ENCODE measurements around the gene CDKN1B. TPM values are rescaled to one million over a fixed set of nuclear protein-coding genes. Genes with fewer than 3 reads are reported as not detected.

Gene CDKN1B
- total RNA-seq, 1 donor from 2014 or later: 36.0 TPM

DNA sequence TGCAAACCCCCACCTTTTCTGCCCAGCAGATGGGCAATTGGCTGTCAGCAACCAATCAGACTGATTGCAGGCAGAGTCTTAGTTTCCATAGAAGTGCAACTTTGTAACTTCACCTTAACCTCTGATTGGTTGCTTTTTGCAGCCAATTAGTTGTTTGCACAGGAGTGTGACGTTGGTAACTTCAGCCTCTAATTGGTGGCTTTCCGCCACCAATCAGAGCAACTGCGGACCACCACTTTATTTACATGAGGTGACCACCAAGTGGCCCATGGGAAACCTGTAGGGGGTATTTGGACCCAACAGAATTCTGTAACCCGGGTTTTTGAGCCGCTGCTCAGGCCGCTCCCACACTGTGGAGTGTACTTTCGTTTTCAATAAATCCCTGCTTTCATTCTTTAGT, 32.3 kb downstream of the CDKN1B start:
- no peak for DNase-seq
- no peaks in the 10 kb centered on the region for H3K36me3 Mint-ChIP-seq (ENCODE audit: unreplicated experiment)
- no peaks in the 10 kb centered on the region for H3K4me1 Mint-ChIP-seq (ENCODE audit: low read depth, unreplicated experiment)
- no peak for TF ChIP-seq CTCF (IDR thresholded peaks at IDR 0.05; ENCODE audit: partially characterized antibody, unreplicated experiment)
- H3K4me3 Mint-ChIP-seq (ENCODE audit: unreplicated experiment): no peak overlapping the region
- peaks cover 2% of the 10 kb centered on the region for H3K27me3 Mint-ChIP-seq (ENCODE audit: unreplicated experiment)
- H3K9me3 Mint-ChIP-seq (ENCODE audit: unreplicated experiment): no peaks in the 10 kb centered on the region
- no peak overlapping the region for H3K27ac Mint-ChIP-seq (ENCODE audit: unreplicated experiment)

DNA sequence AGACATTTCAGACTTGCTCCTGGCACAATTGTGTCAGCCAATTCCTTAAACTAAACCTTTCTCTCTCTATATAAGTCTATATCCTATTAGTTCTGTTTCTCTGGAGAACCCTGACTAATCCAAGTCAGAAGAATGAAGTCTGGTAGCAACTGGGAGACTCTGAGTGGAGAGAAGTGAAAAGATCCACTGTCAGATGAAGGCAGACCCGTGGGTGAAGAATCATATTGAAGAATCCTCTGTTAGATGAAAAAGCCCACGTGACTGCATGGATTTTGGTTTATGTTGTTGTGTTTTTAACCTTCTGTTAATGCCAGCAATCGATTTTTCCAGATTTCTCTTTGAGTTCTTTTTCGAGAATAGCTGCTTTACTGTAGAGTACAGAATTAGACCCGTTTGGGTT, 38.8 kb downstream of the CDKN1B start:
- no peak overlapping the region for H3K27ac Mint-ChIP-seq (ENCODE audit: unreplicated experiment)
- no peaks in the 10 kb centered on the region for H3K9me3 Mint-ChIP-seq (ENCODE audit: unreplicated experiment)
- no peaks in the 10 kb centered on the region for H3K4me1 Mint-ChIP-seq (ENCODE audit: low read depth, unreplicated experiment)
- DNase-seq: no peak
- no peaks in the 10 kb centered on the region for H3K36me3 Mint-ChIP-seq (ENCODE audit: unreplicated experiment)
- TF ChIP-seq CTCF (IDR thresholded peaks at IDR 0.05; ENCODE audit: partially characterized antibody, unreplicated experiment): no peak
- no peaks in the 10 kb centered on the region for H3K27me3 Mint-ChIP-seq (ENCODE audit: unreplicated experiment)
- H3K4me3 Mint-ChIP-seq (ENCODE audit: unreplicated experiment): no peak overlapping the region

GRCh38 chr12:12757121-12757520, 40.0 kb downstream of the CDKN1B start:
- no peaks in the 10 kb centered on the region for H3K27me3 Mint-ChIP-seq (ENCODE audit: unreplicated experiment)
- no peaks in the 10 kb centered on the region for H3K9me3 Mint-ChIP-seq (ENCODE audit: unreplicated experiment)
- no peak for TF ChIP-seq CTCF (IDR thresholded peaks at IDR 0.05; ENCODE audit: partially characterized antibody, unreplicated experiment)
- H3K4me3 Mint-ChIP-seq (ENCODE audit: unreplicated experiment): no peak overlapping the region
- DNase-seq: no peak
- no peaks in the 10 kb centered on the region for H3K36me3 Mint-ChIP-seq (ENCODE audit: unreplicated experiment)
- H3K4me1 Mint-ChIP-seq (ENCODE audit: low read depth, unreplicated experiment): no peaks in the 10 kb centered on the region
- no peak overlapping the region for H3K27ac Mint-ChIP-seq (ENCODE audit: unreplicated experiment)

DNA sequence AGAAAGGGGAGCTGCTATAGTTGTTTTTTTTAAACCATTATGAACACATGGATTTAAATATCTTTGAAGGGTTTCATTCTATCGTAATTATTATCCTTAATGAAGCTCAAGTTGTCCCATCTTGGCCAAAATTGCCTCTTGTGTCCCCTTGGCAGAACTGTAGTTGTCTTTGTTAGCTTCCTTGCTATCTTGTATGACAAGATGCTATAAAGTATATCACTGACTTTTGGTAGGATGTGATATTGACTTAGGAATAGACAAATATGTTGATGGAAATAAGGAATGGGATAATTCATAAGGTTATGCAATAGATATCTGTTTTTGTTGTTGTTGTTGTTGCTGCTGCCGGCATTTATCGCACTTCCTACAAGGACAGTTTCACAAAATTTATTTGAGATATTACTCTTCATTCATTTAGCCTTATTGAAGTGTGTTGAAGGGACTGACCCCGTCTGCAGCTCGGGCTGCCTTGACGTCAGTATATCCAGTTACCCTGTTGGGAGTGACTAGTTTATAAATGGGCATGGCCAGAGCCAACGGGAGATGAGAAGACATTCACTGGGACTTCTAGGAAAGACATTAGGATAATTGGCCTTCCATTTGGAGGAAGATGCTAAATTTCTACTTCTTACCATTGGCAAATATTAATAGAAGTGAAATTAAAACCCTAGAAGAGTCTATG, 42.2 kb downstream of the CDKN1B start:
- no peak for TF ChIP-seq CTCF (IDR thresholded peaks at IDR 0.05; ENCODE audit: partially characterized antibody, unreplicated experiment)
- H3K27ac Mint-ChIP-seq (ENCODE audit: unreplicated experiment): no peak overlapping the region
- H3K4me1 Mint-ChIP-seq (ENCODE audit: low read depth, unreplicated experiment): no peaks in the 10 kb centered on the region
- H3K9me3 Mint-ChIP-seq (ENCODE audit: unreplicated experiment): no peaks in the 10 kb centered on the region
- H3K27me3 Mint-ChIP-seq (ENCODE audit: unreplicated experiment): no peaks in the 10 kb centered on the region
- H3K4me3 Mint-ChIP-seq (ENCODE audit: unreplicated experiment): no peak overlapping the region
- H3K36me3 Mint-ChIP-seq (ENCODE audit: unreplicated experiment): no peaks in the 10 kb centered on the region
- DNase-seq: no peak

DNA sequence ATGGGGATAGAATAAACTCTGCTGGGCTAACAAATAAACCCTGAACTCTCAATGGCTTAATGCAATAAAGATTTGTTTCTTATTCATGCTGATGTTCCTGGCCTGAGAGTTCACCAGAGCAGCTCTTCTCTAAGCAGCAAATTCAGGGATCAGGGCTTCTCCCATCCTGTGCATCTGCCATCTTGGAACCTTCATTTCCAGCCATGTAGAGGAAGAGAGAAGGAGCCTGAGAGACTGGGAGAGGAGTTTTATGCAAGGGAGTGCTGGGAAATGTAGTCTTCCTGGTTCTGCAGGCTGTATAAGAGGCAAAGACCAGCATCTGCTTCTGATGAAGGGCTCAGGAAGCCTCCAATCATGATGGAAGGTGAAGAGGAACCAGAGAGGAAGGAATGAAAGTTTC, 47.7 kb downstream of the CDKN1B start:
- TF ChIP-seq CTCF (IDR thresholded peaks at IDR 0.05; ENCODE audit: partially characterized antibody, unreplicated experiment): no peak
- peaks cover 2% of the 10 kb centered on the region for H3K9me3 Mint-ChIP-seq (ENCODE audit: unreplicated experiment)
- H3K27me3 Mint-ChIP-seq (ENCODE audit: unreplicated experiment): peaks cover 2% of the 10 kb centered on the region
- H3K36me3 Mint-ChIP-seq (ENCODE audit: unreplicated experiment): no peaks in the 10 kb centered on the region
- no peaks in the 10 kb centered on the region for H3K4me1 Mint-ChIP-seq (ENCODE audit: low read depth, unreplicated experiment)
- no peak overlapping the region for H3K4me3 Mint-ChIP-seq (ENCODE audit: unreplicated experiment)
- H3K27ac Mint-ChIP-seq (ENCODE audit: unreplicated experiment): no peak overlapping the region
- no peak for DNase-seq
